Testis (tissue), 3 donors: ENCODE results near the gene ARF3. TPM values are rescaled to one million over a fixed set of nuclear protein-coding genes. Genes with fewer than 3 reads are reported as not detected.

ENCODE experiments used
- DNase-seq: peaks from one replicate; pipeline ENCODE4 v3.0.0-alpha.2; 2019
- H3K27ac ChIP-seq, 2 donors: fragments of 200-600 bp; sonication (generic); one replicate each; pipeline ENCODE4 v1.5.1; 2019
- H3K27me3 ChIP-seq: fragments of 200-600 bp; sonication (generic); one replicate; pipeline ENCODE4 v1.5.1; 2019
- H3K36me3 ChIP-seq: fragments of 200-600 bp; sonication (generic); one replicate; pipeline ENCODE4 v1.5.1; 2017; ENCODE audit warnings: low read depth; ENCODE audit errors: missing control alignments
- H3K4me1 ChIP-seq: fragments of 200-600 bp; sonication (generic); one replicate; pipeline ENCODE4 v1.5.1; 2019
- H3K4me3 ChIP-seq, 2 donors: fragments of 200-600 bp; sonication (generic); one replicate each; pipeline ENCODE4 v1.5.1; 2017 to 2019
- H3K9me3 ChIP-seq: fragments of 200-600 bp; sonication (generic); one replicate; pipeline ENCODE4 v1.5.1; 2017
- POLR2A ChIP-seq: fragments of 450-650 bp; IDR thresholded peaks from one replicate; pipeline ENCODE4 v1.6.1; 2017; ENCODE audit warnings: antibody characterized with exemption, mild to moderate bottlenecking, moderate library complexity
- WGBS, 2 donors: methylation state at CpG; one replicate each; pipeline ENCODE4 v1.1.5; 2018; 5-methylcytosine and 5-hydroxymethylcytosine counted together
- intact Hi-C: fragments of 100-400 bp; cut with DNase I; formaldehyde crosslinking; loops from one replicate; pipeline ENCODE4 v1.15.1; 2023; ENCODE audit warnings: low total_unique reads
- polyA plus RNA-seq: library from polyadenylated mRNA; stranded (reverse); fragments of 350-450 nt; fragmentation: Illumina TruSeq; extraction: RNeasy Lipid Tissue Mini Kit (QIAGEN cat#74804); gene quantifications from one replicate; pipeline ENCODE4 v1.2.3, GENCODE V29; 2014; ENCODE audit warnings: low read depth, low replicate concordance; ENCODE audit not compliant: insufficient read depth
- total RNA-seq, 2 donors: library from RNA; depleted of rRNA; stranded (reverse); fragments of >200 nt; gene quantifications; one replicate each; pipeline ENCODE4 v1.2.3, GENCODE V29; 2016
- TF ChIP-seq, protein P1 (sequence below), 3 experiments: fragments of 450-650 bp in 2 of 3; fragments of 200-600 bp in 1 of 3; sonication (generic) in 1 of 3; IDR thresholded peaks; one replicate each; pipeline ENCODE4 v1.5.1; 2016 to 2019; ENCODE audit warnings: antibody characterized with exemption in 3 of 3, mild to moderate bottlenecking in 2 of 3, moderate library complexity in 1 of 3

Gene ARF3
- total and polyA plus RNA-seq, 3 donors from 2014 or later, result 78.3 to 134 (median 92.9) TPM

DNA sequence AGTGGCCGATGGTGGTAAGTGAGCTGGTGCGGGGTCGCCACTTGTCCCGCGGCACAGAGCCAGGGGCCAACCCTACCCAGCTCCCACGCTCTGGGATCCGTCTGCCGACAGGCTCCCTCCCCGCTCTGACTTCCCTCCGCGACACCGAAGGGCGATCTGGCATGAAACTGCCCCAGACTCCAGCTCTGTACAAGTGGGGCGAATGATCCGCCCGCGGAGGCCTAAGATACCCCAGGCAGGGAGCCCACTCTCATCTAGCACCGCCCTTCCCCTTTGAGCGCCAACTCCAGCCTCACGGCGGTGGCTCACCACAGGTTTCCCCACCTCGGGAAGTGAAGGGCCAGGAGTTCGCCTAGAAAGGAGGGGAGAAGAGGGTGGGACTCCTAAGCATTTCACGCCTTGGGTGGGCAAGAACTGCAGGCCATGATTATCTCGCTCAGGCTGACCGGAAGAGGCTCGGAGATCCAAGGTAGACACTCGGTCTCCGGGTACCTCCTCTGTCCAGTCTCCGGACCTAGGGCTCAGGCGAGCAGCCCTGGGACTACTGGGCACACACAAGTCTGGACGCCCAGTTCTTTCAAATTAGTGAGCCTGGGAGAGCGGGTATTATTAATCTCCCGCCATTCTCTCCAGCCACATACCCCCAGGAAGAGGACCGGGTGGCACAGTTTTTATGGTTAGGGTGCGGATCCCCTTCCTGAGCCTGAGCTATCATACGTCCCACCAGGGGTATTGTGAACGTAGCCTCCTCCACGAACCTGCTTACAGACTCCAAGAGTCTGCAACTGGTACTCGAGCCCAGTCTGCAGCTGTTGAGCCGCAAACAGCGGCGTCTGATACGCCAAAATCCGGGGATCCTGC, 21.7 kb upstream of the ARF3 start:
- Histone ChIP-seq H3K4me3 (peak overlapping the region; percentile 2 to 24), H3K27me3 (no peaks in the 10 kb centered on the region), H3K4me1 (peaks cover 27% of the 10 kb centered on the region), H3K9me3 (no peaks in the 10 kb centered on the region), H3K27ac (no peak overlapping the region), H3K36me3 (no peaks in the 10 kb centered on the region)
- intact Hi-C loops, result no loop called here
- no peak for DNase-seq
- no peak for TF ChIP-seq POLR2A
- TF ChIP-seq, protein P1, sequence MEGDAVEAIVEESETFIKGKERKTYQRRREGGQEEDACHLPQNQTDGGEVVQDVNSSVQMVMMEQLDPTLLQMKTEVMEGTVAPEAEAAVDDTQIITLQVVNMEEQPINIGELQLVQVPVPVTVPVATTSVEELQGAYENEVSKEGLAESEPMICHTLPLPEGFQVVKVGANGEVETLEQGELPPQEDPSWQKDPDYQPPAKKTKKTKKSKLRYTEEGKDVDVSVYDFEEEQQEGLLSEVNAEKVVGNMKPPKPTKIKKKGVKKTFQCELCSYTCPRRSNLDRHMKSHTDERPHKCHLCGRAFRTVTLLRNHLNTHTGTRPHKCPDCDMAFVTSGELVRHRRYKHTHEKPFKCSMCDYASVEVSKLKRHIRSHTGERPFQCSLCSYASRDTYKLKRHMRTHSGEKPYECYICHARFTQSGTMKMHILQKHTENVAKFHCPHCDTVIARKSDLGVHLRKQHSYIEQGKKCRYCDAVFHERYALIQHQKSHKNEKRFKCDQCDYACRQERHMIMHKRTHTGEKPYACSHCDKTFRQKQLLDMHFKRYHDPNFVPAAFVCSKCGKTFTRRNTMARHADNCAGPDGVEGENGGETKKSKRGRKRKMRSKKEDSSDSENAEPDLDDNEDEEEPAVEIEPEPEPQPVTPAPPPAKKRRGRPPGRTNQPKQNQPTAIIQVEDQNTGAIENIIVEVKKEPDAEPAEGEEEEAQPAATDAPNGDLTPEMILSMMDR (IDR thresholded peaks at IDR 0.05), result no peak
- WGBS, 2 donors, result 2 to 3% methylated on average over 16 to 38 of the region's 45 CpGs

DNA sequence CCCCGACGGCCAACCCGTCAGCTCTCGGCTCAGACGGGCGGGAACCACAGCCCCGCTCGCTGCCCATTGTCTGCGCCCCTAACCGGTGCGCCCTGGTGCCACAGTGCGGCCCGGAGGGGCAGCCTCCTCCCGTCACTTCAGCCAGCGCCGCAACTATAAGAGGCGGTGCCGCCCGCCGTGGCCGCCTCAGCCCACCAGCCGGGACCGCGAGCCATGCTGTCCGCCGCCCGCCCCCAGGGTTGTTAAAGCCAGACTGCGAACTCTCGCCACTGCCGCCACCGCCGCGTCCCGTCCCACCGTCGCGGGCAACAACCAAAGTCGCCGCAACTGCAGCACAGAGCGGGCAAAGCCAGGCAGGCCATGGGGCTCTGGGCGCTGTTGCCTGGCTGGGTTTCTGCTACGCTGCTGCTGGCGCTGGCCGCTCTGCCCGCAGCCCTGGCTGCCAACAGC, 21.0 kb upstream of the ARF3 start, which contains the start of gene WNT1:
WNT1 (plus strand) TSS at position 32 of the 450 bp plus-strand sequence; CDS start at position 361, 329 bp downstream.
- TF ChIP-seq POLR2A, result no peak
- TF ChIP-seq, protein P1 (IDR thresholded peaks at IDR 0.05), result no peak
- no peak for DNase-seq
- H3K36me3 ChIP-seq, result no peaks in the 10 kb centered on the region
- H3K9me3 ChIP-seq, result no peaks in the 10 kb centered on the region
- H3K4me1 ChIP-seq, result peaks cover 27% of the 10 kb centered on the region
- intact Hi-C loops, result no loop called here
- H3K27ac ChIP-seq, result no peak within 1 kb of the TSS
- no peaks in the 10 kb centered on the region for H3K27me3 ChIP-seq
- H3K4me3 ChIP-seq, result peak within 1 kb of the TSS; percentile 2 to 24
- 1% methylated on average over 41 of the region's 45 CpGs; no CpG with 5 or more reads in 1 of the 2 donors for WGBS, 2 donors

DNA sequence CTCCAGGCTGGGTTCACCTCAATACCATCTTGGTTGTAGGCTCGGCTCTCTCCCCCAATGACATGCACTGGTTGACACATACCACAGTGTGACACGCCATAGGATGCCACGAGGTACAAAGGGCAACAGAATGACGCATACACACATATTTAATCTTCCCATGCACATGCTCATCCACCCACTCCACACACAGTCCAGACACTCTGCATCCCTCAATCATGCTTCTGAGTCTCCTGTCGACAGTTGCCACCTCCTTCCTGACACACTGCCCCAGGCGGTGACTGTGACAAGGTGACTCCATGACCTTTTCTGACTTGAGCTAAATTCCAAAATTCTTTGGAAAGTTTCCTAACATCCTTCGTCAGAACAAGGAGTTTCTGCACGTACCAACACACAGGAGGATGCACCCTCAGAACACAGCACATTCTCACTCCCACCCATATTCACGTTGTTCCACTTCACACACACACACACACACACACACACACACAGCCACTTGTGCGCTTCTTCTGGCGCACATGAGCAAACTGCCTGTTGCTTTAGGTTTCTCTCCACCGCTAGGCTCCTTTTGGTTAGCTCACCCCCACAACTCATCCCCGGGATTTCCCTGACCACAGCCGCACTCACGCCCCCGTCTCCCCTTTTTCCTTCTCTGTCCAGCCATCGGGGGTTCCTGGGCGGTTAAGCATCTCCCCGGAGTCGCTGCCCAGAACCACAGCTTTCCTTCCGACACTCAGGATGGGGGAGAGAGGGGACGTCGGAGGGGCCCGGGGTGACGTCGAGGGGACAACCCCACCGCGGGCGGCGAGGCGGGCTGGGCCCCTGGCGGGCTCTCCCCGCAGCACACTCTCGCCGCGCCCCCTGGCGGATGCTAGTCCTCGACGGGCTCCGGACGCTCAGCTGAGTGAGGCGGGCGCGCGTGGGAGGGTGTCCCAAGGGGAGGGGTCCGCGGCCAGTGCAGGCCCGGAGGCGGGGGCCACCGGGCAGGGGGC, 20.3 kb upstream of the ARF3 start:
- intact Hi-C loops, result no loop called here

DNA sequence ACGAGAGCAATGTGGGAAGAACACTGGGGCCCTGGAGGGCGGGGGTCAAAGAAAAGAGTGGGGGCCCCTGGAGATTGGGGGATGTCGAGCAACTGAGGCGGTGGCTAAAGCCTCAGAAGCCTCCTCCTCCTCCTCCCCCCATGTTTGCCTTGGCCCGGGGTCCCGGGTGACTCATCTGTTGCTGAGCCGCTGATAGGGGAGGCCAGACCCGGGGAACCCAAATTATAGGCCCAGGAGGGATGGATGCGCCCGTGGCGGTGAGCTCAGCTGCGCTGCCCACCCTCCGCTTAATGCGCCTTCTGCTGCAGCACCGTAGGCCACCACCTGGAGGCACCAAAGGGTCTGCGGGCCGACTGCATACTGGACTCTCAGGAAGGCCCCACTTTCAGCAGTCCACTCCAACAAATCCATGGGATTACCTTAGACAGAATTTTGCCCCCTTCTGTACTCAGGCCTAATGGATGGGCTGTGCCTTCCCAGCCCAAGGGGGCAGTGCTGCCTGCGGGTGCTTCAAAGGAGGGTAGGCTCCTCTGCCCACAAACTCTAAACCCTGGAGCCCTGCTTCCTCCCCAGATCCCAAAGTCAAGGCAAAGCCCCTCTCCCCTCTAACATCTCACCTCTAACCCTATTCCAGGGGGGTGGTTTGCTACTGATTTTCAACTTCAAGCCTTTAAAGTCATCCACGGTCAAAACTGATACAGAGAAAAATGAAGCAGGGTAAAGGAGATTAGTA, 16.8 kb upstream of the ARF3 start:
- WGBS, 2 donors, result 40 to 45% methylated on average over 14 to 19 of the region's 19 CpGs
- no peaks in the 10 kb centered on the region for H3K36me3 ChIP-seq
- DNase-seq, result peak; percentile 58
- no peak overlapping the region for H3K27ac ChIP-seq
- H3K4me3 ChIP-seq, result no peak overlapping the region
- TF ChIP-seq, protein P1 (IDR thresholded peaks at IDR 0.05), result peak in 2 of 3 experiments; percentile 40 to 56
- TF ChIP-seq POLR2A, result no peak
- H3K9me3 ChIP-seq, result no peaks in the 10 kb centered on the region
- peaks cover 21% of the 10 kb centered on the region for H3K4me1 ChIP-seq
- intact Hi-C loops, result no loop called here
- H3K27me3 ChIP-seq, result no peaks in the 10 kb centered on the region

More for the DNA sequence above, 20.3 kb upstream of the ARF3 start:
- H3K4me1 ChIP-seq, result peaks cover 27% of the 10 kb centered on the region
- no peak for TF ChIP-seq POLR2A
- TF ChIP-seq, protein P1 (IDR thresholded peaks at IDR 0.05), result peak; percentile 61 to 80 (median 73)
- no peak overlapping the region for H3K4me3 ChIP-seq
- no peaks in the 10 kb centered on the region for H3K27me3 ChIP-seq
- no peaks in the 10 kb centered on the region for H3K36me3 ChIP-seq
- 14 to 26% methylated on average over 21 to 41 of the region's 50 CpGs for WGBS, 2 donors
- H3K27ac ChIP-seq, result no peak overlapping the region
- DNase-seq, result peak; percentile 57
- no peaks in the 10 kb centered on the region for H3K9me3 ChIP-seq
